OCI-LY7 (cell line): ENCODE measurements around the gene FAM217B.
A peak's percentile ranks its signal among the peaks of the same experiment; 100 is the strongest.

ENCODE experiments used
- EZH2phosphoT487 ChIP-seq: fragments of 200-600 bp; sonication (generic); IDR thresholded peaks from 2 replicates; pipeline ENCODE4 v1.6.1; 2018; ENCODE audit warnings: low read depth, borderline replicate concordance, mild to moderate bottlenecking, mixed run types, antibody characterized with exemption, low read length, moderate library complexity, mixed read lengths
- TF ChIP-seq, protein P1 (sequence below): fragments of 200-600 bp; sonication (generic); conservative IDR thresholded peaks from 2 replicates; pipeline ENCODE4 v1.5.1; 2014; ENCODE audit warnings: mild to moderate bottlenecking, antibody characterized with exemption, low read length, moderate library complexity, mixed read lengths

DNA sequence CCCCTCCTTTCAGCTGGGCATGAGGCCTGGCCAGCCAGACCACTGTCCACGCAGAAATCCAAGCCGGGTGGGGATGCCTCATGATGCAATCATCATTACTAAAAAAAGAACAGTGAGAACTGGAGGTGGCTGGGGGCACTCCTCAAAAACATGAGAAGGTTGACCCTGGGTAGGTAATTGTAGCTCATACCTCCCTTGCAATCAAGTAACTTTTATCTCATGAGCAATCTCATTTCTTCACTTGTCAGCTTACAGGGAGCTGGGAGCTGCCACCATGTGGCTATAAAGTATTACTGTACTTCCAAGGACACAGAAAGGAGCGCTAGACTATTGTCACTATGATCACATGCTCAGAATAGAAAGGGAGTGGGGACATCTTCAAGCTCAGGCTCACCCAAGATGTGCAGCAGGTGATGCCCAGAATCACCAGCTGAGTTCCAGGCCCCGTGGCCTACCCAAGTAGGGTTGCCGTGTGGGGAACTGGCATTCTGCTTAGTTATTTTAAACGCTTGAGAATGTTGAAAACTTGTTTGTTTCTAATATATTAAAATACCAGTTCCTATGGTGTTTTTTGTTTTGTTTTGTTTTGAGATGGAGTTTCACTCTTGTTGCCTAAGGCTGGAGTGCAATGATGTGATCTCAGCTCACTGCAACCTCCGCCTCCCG lies 15.1 kb downstream of the FAM217B start:
- TF ChIP-seq, protein P1, sequence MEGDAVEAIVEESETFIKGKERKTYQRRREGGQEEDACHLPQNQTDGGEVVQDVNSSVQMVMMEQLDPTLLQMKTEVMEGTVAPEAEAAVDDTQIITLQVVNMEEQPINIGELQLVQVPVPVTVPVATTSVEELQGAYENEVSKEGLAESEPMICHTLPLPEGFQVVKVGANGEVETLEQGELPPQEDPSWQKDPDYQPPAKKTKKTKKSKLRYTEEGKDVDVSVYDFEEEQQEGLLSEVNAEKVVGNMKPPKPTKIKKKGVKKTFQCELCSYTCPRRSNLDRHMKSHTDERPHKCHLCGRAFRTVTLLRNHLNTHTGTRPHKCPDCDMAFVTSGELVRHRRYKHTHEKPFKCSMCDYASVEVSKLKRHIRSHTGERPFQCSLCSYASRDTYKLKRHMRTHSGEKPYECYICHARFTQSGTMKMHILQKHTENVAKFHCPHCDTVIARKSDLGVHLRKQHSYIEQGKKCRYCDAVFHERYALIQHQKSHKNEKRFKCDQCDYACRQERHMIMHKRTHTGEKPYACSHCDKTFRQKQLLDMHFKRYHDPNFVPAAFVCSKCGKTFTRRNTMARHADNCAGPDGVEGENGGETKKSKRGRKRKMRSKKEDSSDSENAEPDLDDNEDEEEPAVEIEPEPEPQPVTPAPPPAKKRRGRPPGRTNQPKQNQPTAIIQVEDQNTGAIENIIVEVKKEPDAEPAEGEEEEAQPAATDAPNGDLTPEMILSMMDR, result peak; percentile 66
- no peak for TF ChIP-seq EZH2phosphoT487
